Breast epithelium (tissue), 3 donors: Measurements from ENCODE around the gene CTSE.

Experiments used
- POLR2A ChIP-seq: fragments of 450-650 bp; IDR thresholded peaks from one replicate; pipeline ENCODE4 v1.6.1; 2016; ENCODE audit warnings: antibody characterized with exemption, mild to moderate bottlenecking, moderate library complexity
- POLR2AphosphoS5 ChIP-seq, 3 donors: sonication (generic); formaldehyde crosslinking; IDR thresholded peaks; one replicate each; pipeline ENCODE4 v1.6.1; 2017; ENCODE audit warnings: antibody characterized with exemption in 3 of 3

DNA sequence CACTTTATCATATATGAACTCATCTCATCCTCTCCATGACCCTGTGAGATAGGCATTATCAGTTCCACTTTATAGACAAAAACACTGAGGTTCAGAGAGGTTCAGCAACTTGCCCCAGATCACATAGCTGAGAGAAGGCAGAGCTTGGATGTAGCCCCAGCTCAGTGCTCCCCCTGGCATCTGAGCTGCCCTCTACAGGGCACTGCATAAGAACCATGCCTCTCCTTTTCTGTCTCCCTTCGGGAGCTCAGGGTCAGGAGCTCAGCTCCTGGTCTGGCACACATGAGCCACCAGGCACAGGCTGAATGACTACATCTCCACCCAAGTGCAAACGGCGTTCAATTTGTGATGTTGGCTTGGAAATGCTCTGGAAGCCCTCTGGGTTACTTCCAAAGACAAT, 37.4 kb downstream of the CTSE start:
- TF ChIP-seq POLR2A (no peak), POLR2AphosphoS5 (IDR thresholded peaks at IDR 0.05) (no peak)
